T-cell (primary cell): ENCODE measurements around the gene S100A3. TPM values are rescaled to one million over a fixed set of nuclear protein-coding genes. Genes with fewer than 3 reads are reported as not detected.

Experiments
- ATAC-seq, 4 experiments: fragments of 200-7000 bp in 3 of 4; fragments of 150-1000 bp in 1 of 4; cut with Tn5 transposase; replicated peaks in 1 of 4; 1 replicate in 3 of 4; 2 replicates in 1 of 4; pipeline ENCODE4 v1.10.0; 2021; ENCODE audit warnings: moderate library complexity in 3 of 4, mild to moderate bottlenecking in 2 of 4, moderate number of reproducible peaks in 1 of 4
- CTCF ChIA-PET, 2 donors: fragments of 300-600 bp; sonication (Branson Sonifier 250); formaldehyde crosslinking; loops; one replicate each; lab custom pipeline; 2022; ENCODE audit warnings: antibody characterized with exemption in 2 of 2; lab: Charles Lee
- POLR2A ChIA-PET, 2 donors: fragments of 300-600 bp; sonication (Branson Sonifier 250); formaldehyde crosslinking; loops; one replicate each; lab custom pipeline; 2022; ENCODE audit warnings: antibody characterized with exemption in 2 of 2; lab: Charles Lee
- DNase-seq, 35 experiments: peaks; one replicate each; pipeline versions ENCODE4 v3.0.0 to v3.0.0-alpha.2; 2013 to 2023
- H3K27ac ChIP-seq: one replicate; pipeline ENCODE4 v1.5.1; 2013; ENCODE audit warnings: low read length
- H3K27me3 ChIP-seq, 2 experiments: replicated peaks in 1 of 2; 1 replicate in 1 of 2; 2 replicates in 1 of 2; pipeline versions ENCODE4 v1.6.1 to v1.7.0; 2013; ENCODE audit warnings: low read length in 1 of 2, mixed read lengths in 1 of 2; ENCODE audit not compliant: control insufficient read depth in 2 of 2, insufficient read depth in 2 of 2; ENCODE audit errors: extremely low read depth in 1 of 2
- H3K36me3 ChIP-seq, 2 donors: 1 replicate in 1 of 2; 2 replicates in 1 of 2; pipeline versions ENCODE4 v1.6.1 to v1.7.0; 2013; ENCODE audit warnings: low read length in 1 of 2; ENCODE audit not compliant: control insufficient read depth in 2 of 2, insufficient read depth in 1 of 2; ENCODE audit errors: extremely low read depth in 1 of 2
- H3K4me1 ChIP-seq, 2 experiments: 1 replicate in 1 of 2; 2 replicates in 1 of 2; pipeline versions ENCODE4 v1.6.1 to v1.7.0; 2013; ENCODE audit warnings: low read length in 2 of 2, mixed read lengths in 1 of 2; ENCODE audit not compliant: insufficient read depth in 2 of 2, control insufficient read depth in 1 of 2; ENCODE audit errors: extremely low read depth in 1 of 2
- H3K4me3 ChIP-seq, 2 donors: 1 replicate in 1 of 2; 2 replicates in 1 of 2; pipeline versions ENCODE4 v1.5.1 to v1.7.0; 2013; ENCODE audit warnings: mild to moderate bottlenecking in 2 of 2, low read length in 1 of 2, moderate library complexity in 1 of 2; ENCODE audit not compliant: control insufficient read depth in 1 of 2; ENCODE audit errors: extremely low read depth in 1 of 2
- H3K9me3 ChIP-seq: 2 replicates; pipeline ENCODE4 v1.7.0; 2013
- H3K27ac Mint-ChIP-seq, 2 donors: one replicate each; pipeline ENCODE4 v1.8.0; 2020 to 2021; ENCODE audit warnings: mild to moderate bottlenecking in 2 of 2, mixed read lengths in 2 of 2
- H3K27me3 Mint-ChIP-seq, 2 donors: one replicate each; pipeline ENCODE4 v1.8.0; 2021 to 2022; ENCODE audit warnings: mixed read lengths in 2 of 2
- H3K36me3 Mint-ChIP-seq: one replicate; pipeline ENCODE4 v1.8.0; 2021; ENCODE audit warnings: mixed read lengths
- H3K4me1 Mint-ChIP-seq, 3 donors: one replicate each; pipeline ENCODE4 v1.8.0; 2020 to 2022; ENCODE audit warnings: mixed read lengths in 3 of 3, mild to moderate bottlenecking in 1 of 3
- H3K4me3 Mint-ChIP-seq, 3 donors: one replicate each; pipeline ENCODE4 v1.8.0; 2020 to 2022; ENCODE audit warnings: mild to moderate bottlenecking in 3 of 3, mixed read lengths in 3 of 3, moderate library complexity in 3 of 3
- H3K9me3 Mint-ChIP-seq, 3 donors: one replicate each; pipeline ENCODE4 v1.8.0; 2020 to 2022; ENCODE audit warnings: mixed read lengths in 3 of 3
- WGBS: methylation state at CpG from one replicate; pipeline ENCODE4 v1.1.5; 2013; ENCODE audit warnings: missing lambda C conversion rate; ENCODE audit not compliant: insufficient coverage; 5-methylcytosine and 5-hydroxymethylcytosine counted together
- total RNA-seq, 35 experiments: library from RNA in 6 of 35; stranded (reverse) in 6 of 35; fragments of 120-200 nt in 1 of 35; gene quantifications; one replicate each; pipeline versions ENCODE4 v1.2.1 to v1.2.4 and lab custom pipeline; 2013 to 2026

The S100A3 gene
- total RNA-seq, 5 donors from 2014 or later (not counting 1 experiment from before 2014, with no cell fraction given): not detected

GRCh38 chr1:153513666-153514065 lies 35.4 kb downstream of the S100A3 start:
- POLR2A ChIA-PET: no interaction called here
- Histone ChIP-seq H3K9me3 (no peaks in the 10 kb centered on the region), H3K27me3 (no peaks in the 10 kb centered on the region), H3K27ac (no peak overlapping the region), H3K4me3 (no peak overlapping the region), H3K4me1 (peaks cover 0 to 13% of the 10 kb centered on the region in 2 experiments), H3K36me3 (no peaks in the 10 kb centered on the region)
- Mint-ChIP-seq H3K27me3 (no peaks in the 10 kb centered on the region), H3K36me3 (no peaks in the 10 kb centered on the region), H3K4me1 (peaks cover 4 to 15% (median 13%) of the 10 kb centered on the region in 3 donors), H3K9me3 (no peaks in the 10 kb centered on the region), H3K27ac (no peak overlapping the region), H3K4me3 (no peak overlapping the region)
- WGBS: 92% methylated on average over 5 of the region's 7 CpGs
- DNase-seq (no peak), ATAC-seq (no peak)
- CTCF ChIA-PET: no interaction called here

DNA sequence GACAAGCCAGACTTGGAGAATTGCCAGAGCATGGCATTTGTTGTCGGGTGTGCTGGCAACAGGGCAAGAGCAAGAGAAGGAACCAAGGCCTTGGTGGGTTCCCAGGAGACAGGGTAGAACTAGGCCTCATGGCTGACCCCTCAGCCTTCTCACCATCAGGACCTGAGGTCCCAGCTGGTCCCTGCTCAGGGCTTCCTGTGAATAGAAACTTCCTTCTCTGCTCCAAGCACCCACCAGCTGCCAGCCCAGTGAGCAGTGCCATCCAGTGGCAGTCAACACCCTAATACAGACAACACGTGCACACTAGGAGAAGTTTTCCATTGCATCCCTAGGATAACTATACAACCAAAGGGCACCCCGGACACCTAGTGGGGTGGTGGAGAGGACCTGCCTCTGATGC lies 36.0 kb downstream of the S100A3 start:
- POLR2A ChIA-PET: no interaction called here
- H3K36me3 Mint-ChIP-seq: no peaks in the 10 kb centered on the region
- H3K27ac ChIP-seq: no peak overlapping the region
- ATAC-seq (no peak), DNase-seq (no peak)
- H3K36me3 ChIP-seq: no peaks in the 10 kb centered on the region
- WGBS: 88% methylated on average over 1 of the region's 3 CpGs
- H3K27me3 ChIP-seq: no peaks in the 10 kb centered on the region
- no peaks in the 10 kb centered on the region for H3K9me3 Mint-ChIP-seq
- no peak overlapping the region for H3K4me3 ChIP-seq
- no peaks in the 10 kb centered on the region for H3K27me3 Mint-ChIP-seq
- no peak overlapping the region for H3K27ac Mint-ChIP-seq
- H3K9me3 ChIP-seq: no peaks in the 10 kb centered on the region
- CTCF ChIA-PET: interaction anchor here in 1 of 2 donors (0.8 kb wide), 1 partner anchor 20 kb away, joined by 3 read pairs; no protein-coding TSS in a partner anchor
- peaks cover 4 to 13% (median 13%) of the 10 kb centered on the region in 3 donors for H3K4me1 Mint-ChIP-seq
- H3K4me1 ChIP-seq: peaks cover 0 to 13% of the 10 kb centered on the region in 2 experiments
- H3K4me3 Mint-ChIP-seq: no peak overlapping the region

GRCh38 chr1:153510984-153511410 lies 38.1 kb downstream of the S100A3 start:
- Mint-ChIP-seq H3K27ac (no peak overlapping the region), H3K36me3 (no peaks in the 10 kb centered on the region), H3K4me3 (no peak overlapping the region), H3K9me3 (no peaks in the 10 kb centered on the region), H3K4me1 (peaks cover 4 to 10% (median 8%) of the 10 kb centered on the region in 3 donors), H3K27me3 (no peaks in the 10 kb centered on the region)
- Histone ChIP-seq H3K27me3 (no peaks in the 10 kb centered on the region), H3K36me3 (no peaks in the 10 kb centered on the region), H3K4me1 (peaks cover 0 to 13% of the 10 kb centered on the region in 2 experiments), H3K4me3 (no peak overlapping the region), H3K9me3 (no peaks in the 10 kb centered on the region), H3K27ac (no peak overlapping the region)
- 0% methylated on average over 1 of the region's 7 CpGs for WGBS
- POLR2A ChIA-PET: no interaction called here
- DNase-seq (peak; percentile 29 to 86 (median 69)), ATAC-seq (peak; percentile 85 to 90 (median 88))
- CTCF ChIA-PET: interaction anchor here (0.6 to 4.6 kb wide), 26 partner anchors 9 to 240 kb away, joined by 3 to 36 read pairs (median 4); partner anchors contain the start of genes CHTOP (in 1 of the 2) and S100A4 (in 1 of the 2)

GRCh38 chr1:153509729-153510354 lies 39.2 kb downstream of the S100A3 start:
- POLR2A ChIA-PET: no interaction called here
- Mint-ChIP-seq H3K9me3 (no peaks in the 10 kb centered on the region), H3K4me3 (no peak overlapping the region), H3K27me3 (no peaks in the 10 kb centered on the region), H3K4me1 (peaks cover 4 to 8% (median 6%) of the 10 kb centered on the region in 3 donors), H3K36me3 (no peaks in the 10 kb centered on the region), H3K27ac (no peak overlapping the region)
- ATAC-seq: peak; percentile 52 to 69 (median 60)
- no peak overlapping the region for H3K4me3 ChIP-seq
- H3K36me3 ChIP-seq: no peaks in the 10 kb centered on the region
- H3K27ac ChIP-seq: no peak overlapping the region
- CTCF ChIA-PET: interaction anchor here (0.5 to 4.6 kb wide), 10 partner anchors 8 to 244 kb away, joined by 3 to 36 read pairs (median 6); partner anchors contain the start of gene S100A4 (in 1 of the 2)
- DNase-seq: peak in 30 of 35 experiments; percentile 20 to 72 (median 54)
- WGBS: no CpG with 5 or more reads among the region's 4 CpGs
- H3K9me3 ChIP-seq: no peaks in the 10 kb centered on the region
- no peaks in the 10 kb centered on the region for H3K27me3 ChIP-seq
- peaks cover 0 to 5% of the 10 kb centered on the region in 2 experiments for H3K4me1 ChIP-seq

- 74% methylated on average over 3 of the region's 3 CpGs for WGBS
- Histone ChIP-seq H3K27ac (no peak overlapping the region), H3K9me3 (no peaks in the 10 kb centered on the region), H3K4me1 (peaks cover 0 to 5% of the 10 kb centered on the region in 2 experiments), H3K4me3 (no peak overlapping the region), H3K27me3 (no peaks in the 10 kb centered on the region), H3K36me3 (no peaks in the 10 kb centered on the region)
- Mint-ChIP-seq H3K4me3 (no peak overlapping the region), H3K27ac (no peak overlapping the region), H3K9me3 (no peaks in the 10 kb centered on the region), H3K36me3 (no peaks in the 10 kb centered on the region), H3K4me1 (peaks cover 4 to 8% (median 6%) of the 10 kb centered on the region in 3 donors), H3K27me3 (no peaks in the 10 kb centered on the region)
- DNase-seq (no peak), ATAC-seq (no peak)
- CTCF ChIA-PET: interaction anchor here in 1 of 2 donors (3.4 to 4.6 kb wide), 2 partner anchors 23 to 60 kb away, joined by 22 to 36 read pairs; no protein-coding TSS in a partner anchor
- POLR2A ChIA-PET: no interaction called here
Measured at GRCh38 chr1:153509036-153509435, 40.0 kb downstream of the S100A3 start.

- no peaks in the 10 kb centered on the region for H3K36me3 ChIP-seq
- Mint-ChIP-seq H3K4me1 (peaks cover 4 to 8% (median 6%) of the 10 kb centered on the region in 3 donors), H3K36me3 (no peaks in the 10 kb centered on the region), H3K4me3 (no peak overlapping the region), H3K27me3 (no peaks in the 10 kb centered on the region), H3K27ac (no peak overlapping the region), H3K9me3 (no peaks in the 10 kb centered on the region)
- ATAC-seq: no peak
- no peak overlapping the region for H3K27ac ChIP-seq
- no peaks in the 10 kb centered on the region for H3K9me3 ChIP-seq
- peaks cover 0 to 3% of the 10 kb centered on the region in 2 experiments for H3K27me3 ChIP-seq
- DNase-seq: no peak
- WGBS: 93% methylated on average over 1 of the region's 11 CpGs
- ChIA-PET POLR2A (no interaction called here), CTCF (interaction anchor here (0.7 to 4.6 kb wide), 4 partner anchors 24 to 61 kb away, joined by 3 to 36 read pairs (median 13); no protein-coding TSS in a partner anchor)
- peaks cover 0 to 5% of the 10 kb centered on the region in 2 experiments for H3K4me1 ChIP-seq
- no peak overlapping the region for H3K4me3 ChIP-seq
Measured at GRCh38 chr1:153507926-153508583, 41.0 kb downstream of the S100A3 start.
